GM12892 (cell line): ENCODE measurements around the gene ABCG5.

ENCODE experiments used
- POLR2A ChIP-seq: IDR thresholded peaks from 2 replicates; pipeline ENCODE4 v1.6.1; 2011; ENCODE audit warnings: low read depth, low read length, control low read depth
- POLR2AphosphoS5 ChIP-seq: IDR thresholded peaks from 2 replicates; pipeline ENCODE4 v1.6.1; 2011; ENCODE audit warnings: low read depth, low read length, control low read depth

DNA sequence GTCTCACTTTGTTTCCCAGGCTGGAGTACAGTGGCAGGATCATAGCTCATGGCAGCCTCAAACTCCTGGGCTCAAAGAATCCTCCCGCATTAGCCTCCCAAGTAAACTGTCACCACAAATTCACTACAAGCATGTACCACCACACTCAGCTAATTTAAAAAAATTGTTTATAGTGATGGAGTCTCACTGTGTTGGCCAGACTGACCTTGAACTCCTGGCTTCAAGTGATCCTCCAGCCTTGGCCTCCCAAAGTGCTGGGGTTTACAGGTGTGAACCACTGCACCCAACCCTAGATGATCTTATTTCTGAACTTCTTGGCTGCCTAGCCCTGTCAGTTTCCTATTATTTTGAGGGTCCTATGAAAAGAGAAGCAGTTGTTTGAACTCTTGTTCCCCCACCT is 50.0 kb downstream of the ABCG5 start:
- TF ChIP-seq POLR2AphosphoS5: no peak
- no peak for TF ChIP-seq POLR2A
